HG03060 (cell line): ENCODE results near the gene TTC23L.
"Not testable (repeated sequence)": the region's sequence is repeated elsewhere in the genome, so short reads cannot be mapped to it uniquely, and the experiment has no call there.

Source experiments
- ATAC-seq: cut with Tn5 transposase; IDR thresholded peaks from one replicate; pipeline ENCODE4 v1.9.1; 2021; ENCODE audit warnings: low read depth, moderate number of reproducible peaks; ENCODE audit not compliant: unreplicated experiment

The TTC23L gene

GRCh38 chr5:34915856-34916192 lies 76.9 kb downstream of the TTC23L start:
- no peak for ATAC-seq

GRCh38 chr5:34916518-34916917 lies 77.6 kb downstream of the TTC23L start:
- ATAC-seq, result no peak

GRCh38 chr5:34918025-34918424 lies 79.1 kb downstream of the TTC23L start:
- ATAC-seq, result no peak

GRCh38 chr5:34919077-34919476 lies 80.1 kb downstream of the TTC23L start:
- no peak for ATAC-seq

- ATAC-seq, result not testable (repeated sequence)
Measured at GRCh38 chr5:34923256-34923655, 84.3 kb downstream of the TTC23L start.

- ATAC-seq, result peak; percentile 73
Measured at GRCh38 chr5:34923694-34924461, 84.9 kb downstream of the TTC23L start.

- ATAC-seq, result no peak
Measured at GRCh38 chr5:34924462-34924765, 85.5 kb downstream of the TTC23L start.

- no peak for ATAC-seq
Measured at GRCh38 chr5:34926318-34926888, 87.4 kb downstream of the TTC23L start.

GRCh38 chr5:34927785-34928184 lies 88.8 kb downstream of the TTC23L start:
- no peak for ATAC-seq

- ATAC-seq, result no peak
Measured at GRCh38 chr5:34928267-34928666, 89.3 kb downstream of the TTC23L start.

GRCh38 chr5:34929134-34929719 lies 90.3 kb downstream of the TTC23L start, which contains the start of gene DNAJC21:
DNAJC21 (plus strand) TSS chr5:34929559; CDS start chr5:34929820, 261 bp downstream.
- peak; percentile 75 for ATAC-seq

- ATAC-seq, result peak; percentile 54
Measured at GRCh38 chr5:34929720-34930461, 90.9 kb downstream of the TTC23L start.

GRCh38 chr5:34930462-34930844 lies 91.5 kb downstream of the TTC23L start:
- no peak for ATAC-seq

GRCh38 chr5:34930870-34931269 lies 91.9 kb downstream of the TTC23L start:
- no peak for ATAC-seq

GRCh38 chr5:34932947-34933346 lies 94.0 kb downstream of the TTC23L start:
- no peak for ATAC-seq

- no peak for ATAC-seq
Measured at GRCh38 chr5:34941936-34942335, 103.0 kb downstream of the TTC23L start.

GRCh38 chr5:34944044-34944443 lies 105.1 kb downstream of the TTC23L start:
- no peak for ATAC-seq

GRCh38 chr5:34944460-34945047 lies 105.6 kb downstream of the TTC23L start:
- ATAC-seq, result no peak
